Pancreas (tissue), 10 donors: ENCODE data around the gene CREBBP. TPM values are rescaled to one million over a fixed set of nuclear protein-coding genes. Genes with fewer than 3 reads are reported as not detected.

Experiments
- ATAC-seq, 4 donors: fragments of 200-7000 bp; cut with Tn5 transposase; one replicate each; pipeline versions ENCODE4 v1.8.0 to v1.9.1; 2020; ENCODE audit warnings: mild to moderate bottlenecking in 4 of 4, moderate library complexity in 4 of 4
- DNase-seq, 6 donors: peaks; one replicate each; pipeline ENCODE4 v3.0.0-alpha.2; 2020
- FAIRE-seq: peaks from 2 replicates; lab custom pipeline; 2012; peaks lifted over from hg19 to GRCh38; lab: Jason Lieb, UNC
- H3K27ac ChIP-seq, 4 donors: fragments of 200-600 bp; sonication (generic); 1 replicate in 3 of 4; 2 replicates in 1 of 4; pipeline versions ENCODE4 v1.5.0 to v1.8.0; 2020
- H3K27me3 ChIP-seq, 4 donors: fragments of 200-600 bp; one replicate each; pipeline ENCODE4 v1.8.0; 2021
- H3K36me3 ChIP-seq, 3 donors: fragments of 200-600 bp; sonication (generic) in 1 of 3; one replicate each; pipeline versions ENCODE4 v1.5.0 to v1.8.0; 2020 to 2021
- H3K4me1 ChIP-seq, 3 donors: fragments of 200-600 bp; one replicate each; pipeline ENCODE4 v1.8.0; 2021
- H3K4me3 ChIP-seq, 4 donors: fragments of 200-600 bp; sonication (generic) in 2 of 4; one replicate each; pipeline versions ENCODE4 v1.5.0 to v1.8.0; 2020 to 2021
- H3K9me3 ChIP-seq, 4 donors: fragments of 200-600 bp; one replicate each; pipeline ENCODE4 v1.8.0; 2021
- CTCF ChIP-seq, 4 donors: fragments of 200-600 bp; sonication (generic) in 3 of 4; IDR thresholded peaks; one replicate each; pipeline versions ENCODE4 v1.5.0 to v1.8.0; 2021; ENCODE audit warnings: antibody characterized with exemption in 4 of 4
- WGBS, 2 donors: extraction: QIAGEN DNeasy Blood & Tissue Kit; methylation state at CpG; one replicate each; pipeline ENCODE4 v1.1.7; 2013; 5-methylcytosine and 5-hydroxymethylcytosine counted together
- intact Hi-C, 3 donors: fragments of 100-400 bp; cut with DNase I; formaldehyde crosslinking; loops; one replicate each; pipeline versions ENCODE4 v1.11.1 to v1.14.2; 2022
- polyA plus RNA-seq, 2 donors: library from polyadenylated mRNA; stranded (reverse); fragments of 200-250 nt; gene quantifications; one replicate each; pipeline ENCODE4 v1.2.3, GENCODE V29; 2013
- total RNA-seq, 6 donors: library from RNA; stranded (reverse); fragmentation: NEBNext Ultra II Directional in 4 of 6; extraction: Animal tissue kit (Norgen Biotek cat#: 25700) in 4 of 6; gene quantifications; one replicate each; pipeline versions ENCODE4 v1.2.1 to v1.2.4, GENCODE V29; 2021 to 2023
- donor health status: healthy with polysubstance abuse.
- donor health status: DM: no; HTN: no; CAD: no; lungs with moderate emphysema.
- donor health status: DM: no; HTN: no; CAD: no.
- donor health status: control.
- donor health status: control.
- donor health status: Bipolar disorder and iron deficiency.
- donor health status: DM: yes; HTN: yes; CAD: no.
- donor health status: DM: no; HTN: no; CAD: no.
- donor health status: DM: no; HTN: no; CAD: no.
- donor health status: DM: yes; HTN: yes; CAD: no.

The CREBBP gene
- total and polyA plus RNA-seq, 8 donors: 14.4 to 49.4 (median 30.2) TPM

GRCh38 chr16:3773663-3774062, 106.8 kb downstream of the CREBBP start:
- H3K4me3 ChIP-seq: no peak overlapping the region
- intact Hi-C loops: loop anchor here in 1 of 3 donors (10.0 kb wide), 1 partner anchor 101 kb away; no protein-coding TSS in a partner anchor
- FAIRE-seq: no peak
- peaks cover 7 to 50% (median 23%) of the 10 kb centered on the region in 3 donors for H3K36me3 ChIP-seq
- peak in 1 of 6 donors; percentile 62 for DNase-seq
- H3K27me3 ChIP-seq: no peaks in the 10 kb centered on the region
- no peak overlapping the region for H3K27ac ChIP-seq
- peaks cover 0 to 10% (median 0%) of the 10 kb centered on the region in 3 donors for H3K4me1 ChIP-seq
- ATAC-seq: no peak
- 95% methylated on average over 14 of the region's 14 CpGs for WGBS, 2 donors
- no peaks in the 10 kb centered on the region for H3K9me3 ChIP-seq
- no peak for TF ChIP-seq CTCF (IDR thresholded peaks at IDR 0.05)

- intact Hi-C loops: loop anchor here in 1 of 3 donors (10.0 kb wide), 1 partner anchor 103 kb away; no protein-coding TSS in a partner anchor
- TF ChIP-seq CTCF (IDR thresholded peaks at IDR 0.05): no peak
- H3K9me3 ChIP-seq: no peaks in the 10 kb centered on the region
- no peak for DNase-seq
- peaks cover 7 to 57% (median 29%) of the 10 kb centered on the region in 3 donors for H3K36me3 ChIP-seq
- H3K4me3 ChIP-seq: no peak overlapping the region
- 91 to 92% methylated on average over 5 of the region's 5 CpGs for WGBS, 2 donors
- H3K27me3 ChIP-seq: no peaks in the 10 kb centered on the region
- FAIRE-seq: no peak
- peaks cover 0 to 9% (median 0%) of the 10 kb centered on the region in 3 donors for H3K4me1 ChIP-seq
- H3K27ac ChIP-seq: no peak overlapping the region
- no peak for ATAC-seq
These were observed 109.0 kb downstream of the CREBBP start for GRCh38 chr16:3771513-3771912.

- H3K27ac ChIP-seq: no peak overlapping the region
- peaks cover 0 to 7% (median 0%) of the 10 kb centered on the region in 3 donors for H3K4me1 ChIP-seq
- ATAC-seq: no peak
- WGBS, 2 donors: 90 to 92% methylated on average over 13 of the region's 13 CpGs
- H3K4me3 ChIP-seq: no peak overlapping the region
- DNase-seq: peak in 2 of 6 donors; percentile 40 to 76
- H3K36me3 ChIP-seq: peaks cover 7 to 67% (median 32%) of the 10 kb centered on the region in 3 donors
- TF ChIP-seq CTCF (IDR thresholded peaks at IDR 0.05): no peak
- no peak for FAIRE-seq
- intact Hi-C loops: loop anchor here in 1 of 3 donors (10.0 kb wide), 1 partner anchor 104 kb away; no protein-coding TSS in a partner anchor
- no peaks in the 10 kb centered on the region for H3K27me3 ChIP-seq
- no peaks in the 10 kb centered on the region for H3K9me3 ChIP-seq
These were observed 110.0 kb downstream of the CREBBP start for GRCh38 chr16:3770530-3770929.

GRCh38 chr16:3769942-3770341, 110.6 kb downstream of the CREBBP start:
- ATAC-seq (no peak), DNase-seq (no peak), FAIRE-seq (no peak)
- H3K9me3 ChIP-seq: no peaks in the 10 kb centered on the region
- WGBS, 2 donors: 96 to 97% methylated on average over 13 of the region's 13 CpGs
- no peaks in the 10 kb centered on the region for H3K27me3 ChIP-seq
- H3K36me3 ChIP-seq: peaks cover 7 to 72% (median 32%) of the 10 kb centered on the region in 3 donors
- intact Hi-C loops: loop anchor here in 1 of 3 donors (10.0 kb wide), 1 partner anchor 105 kb away; no protein-coding TSS in a partner anchor
- H3K27ac ChIP-seq: no peak overlapping the region
- H3K4me1 ChIP-seq: peaks cover 0 to 7% (median 0%) of the 10 kb centered on the region in 3 donors
- no peak for TF ChIP-seq CTCF (IDR thresholded peaks at IDR 0.05)
- H3K4me3 ChIP-seq: no peak overlapping the region

- 96% methylated on average over 12 of the region's 12 CpGs for WGBS, 2 donors
- intact Hi-C loops: no loop called here
- TF ChIP-seq CTCF (IDR thresholded peaks at IDR 0.05): no peak
- Histone ChIP-seq H3K9me3 (no peaks in the 10 kb centered on the region), H3K27me3 (no peaks in the 10 kb centered on the region), H3K27ac (no peak overlapping the region), H3K36me3 (peaks cover 7 to 72% (median 32%) of the 10 kb centered on the region in 3 donors), H3K4me3 (no peak overlapping the region), H3K4me1 (peaks cover 0 to 7% (median 0%) of the 10 kb centered on the region in 3 donors)
- ATAC-seq: no peak
- no peak for DNase-seq
- no peak for FAIRE-seq
These were observed 111.5 kb downstream of the CREBBP start for GRCh38 chr16:3769013-3769412.
